GM10266 (cell line): ENCODE results near the gene CLINT1.
"Not testable (repeated sequence)": the region's sequence is repeated elsewhere in the genome, so short reads cannot be mapped to it uniquely, and the experiment has no call there.

Experiments used
- DNase-seq: peaks from one replicate; pipeline ENCODE4 v3.0.0; 2012; ENCODE audit errors: extremely low spot score
- CTCF ChIP-seq: IDR thresholded peaks from 2 replicates; pipeline ENCODE4 v1.5.1; 2012; ENCODE audit warnings: mild to moderate bottlenecking, low read depth; ENCODE audit not compliant: control insufficient read depth, insufficient read depth; ENCODE audit errors: missing control alignments

Gene CLINT1

GRCh38 chr5:157862183-157862851 is 3.4 kb upstream of the CLINT1 start:
- DNase-seq = no peak
- no peak for TF ChIP-seq CTCF

GRCh38 chr5:157860898-157861890 is 2.2 kb upstream of the CLINT1 start:
- TF ChIP-seq CTCF = no peak
- DNase-seq = peak; percentile 68

GRCh38 chr5:157859227-157859575 is 256 bp upstream of the CLINT1 start:
- DNase-seq = no peak
- no peak for TF ChIP-seq CTCF

- no peak for DNase-seq
Measured at GRCh38 chr5:157857816-157858526, 974 bp downstream of the CLINT1 start.

GRCh38 chr5:157855404-157855994 is 3.4 kb downstream of the CLINT1 start:
- TF ChIP-seq CTCF = peak; percentile 55
- no peak for DNase-seq

More at GRCh38 chr5:157857816-157858526, 974 bp downstream of the CLINT1 start:
- TF ChIP-seq CTCF = no peak

GRCh38 chr5:157853365-157853764 is 5.6 kb downstream of the CLINT1 start:
- not testable (repeated sequence) for DNase-seq

GRCh38 chr5:157845914-157846598 is 12.9 kb downstream of the CLINT1 start:
- TF ChIP-seq CTCF = no peak
- no peak for DNase-seq
